GM12801 (cell line): Measurements from ENCODE around the gene ARL6IP6.

Experiments used
- CTCF ChIP-seq: IDR thresholded peaks from one replicate; pipeline ENCODE4 v1.5.1; 2011; ENCODE audit warnings: control low read depth; ENCODE audit not compliant: insufficient read length; ENCODE audit errors: extremely low read depth

The ARL6IP6 gene

GRCh38 chr2:152715854-152716428 is 2.5 kb upstream of the ARL6IP6 start:
- no peak for TF ChIP-seq CTCF

- TF ChIP-seq CTCF, result no peak
Observed at GRCh38 chr2:152716805-152717227, 1.6 kb upstream of the ARL6IP6 start.

- no peak for TF ChIP-seq CTCF
Observed at GRCh38 chr2:152717228-152718075, 968 bp upstream of the ARL6IP6 start, which contains the start of gene PRPF40A. Gene PRPF40A, minus strand, starts transcription at chr2:152717461. Its CDS starts 22 bp downstream, at chr2:152717439.

- no peak for TF ChIP-seq CTCF
Observed at GRCh38 chr2:152718909-152719645, 657 bp downstream of the ARL6IP6 start.

GRCh38 chr2:152720794-152721193 is 2.4 kb downstream of the ARL6IP6 start:
- no peak for TF ChIP-seq CTCF

- TF ChIP-seq CTCF, result no peak
Observed at GRCh38 chr2:152723918-152724317, 5.5 kb downstream of the ARL6IP6 start.

- no peak for TF ChIP-seq CTCF
Observed at GRCh38 chr2:152729844-152730243, 11.4 kb downstream of the ARL6IP6 start.
